Mesendoderm (in vitro differentiated cells): ENCODE measurements around the gene TEX10.

ENCODE experiments used
- DNase-seq: peaks from one replicate; pipeline ENCODE4 v3.0.0; 2013
- H2AK5ac ChIP-seq: 2 replicates; pipeline ENCODE4 v1.6.1; 2013; ENCODE audit warnings: low read length, inconsistent platforms
- H2BK120ac ChIP-seq: 2 replicates; pipeline ENCODE4 v1.6.1; 2013; ENCODE audit warnings: low read depth, mild to moderate bottlenecking, low read length, moderate library complexity, mixed read lengths
- H2BK15ac ChIP-seq: replicated peaks from 2 replicates; pipeline ENCODE4 v1.6.1; 2013; ENCODE audit warnings: low read depth, mild to moderate bottlenecking, moderate library complexity
- H2BK5ac ChIP-seq: 2 replicates; pipeline ENCODE4 v1.6.1; 2013; ENCODE audit warnings: low read length, inconsistent platforms
- H3K18ac ChIP-seq: 2 replicates; pipeline ENCODE4 v1.6.1; 2013; ENCODE audit warnings: mild to moderate bottlenecking, low read length, mixed read lengths
- H3K23ac ChIP-seq: one replicate; pipeline ENCODE4 v1.6.1; 2013; ENCODE audit warnings: low read length
- H3K27ac ChIP-seq: 2 replicates; pipeline ENCODE4 v1.5.1; 2013; ENCODE audit warnings: low read depth, mild to moderate bottlenecking, inconsistent platforms, low read length, moderate library complexity
- H3K27me3 ChIP-seq: 2 replicates; pipeline ENCODE4 v1.6.1; 2013; ENCODE audit warnings: low read length, control low read depth, mild to moderate bottlenecking, inconsistent platforms; ENCODE audit not compliant: insufficient read depth, poor library complexity
- H3K36me3 ChIP-seq: 2 replicates; pipeline ENCODE4 v1.6.1; 2013; ENCODE audit warnings: low read length, inconsistent platforms; ENCODE audit not compliant: control insufficient read depth, insufficient read depth
- H3K4ac ChIP-seq: one replicate; pipeline ENCODE4 v1.6.1; 2013; ENCODE audit warnings: low read depth, mild to moderate bottlenecking, low read length, moderate library complexity
- H3K4me1 ChIP-seq: 2 replicates; pipeline ENCODE4 v1.6.1; 2013; ENCODE audit warnings: low read depth, low read length, inconsistent platforms; ENCODE audit not compliant: control insufficient read depth
- H3K4me2 ChIP-seq: 2 replicates; pipeline ENCODE4 v1.6.1; 2013; ENCODE audit warnings: low read length
- H3K4me3 ChIP-seq: 2 replicates; pipeline ENCODE4 v1.5.1; 2013; ENCODE audit warnings: mild to moderate bottlenecking, low read length
- H3K56ac ChIP-seq: one replicate; pipeline ENCODE4 v1.6.1; 2013; ENCODE audit warnings: low read length
- H3K79me1 ChIP-seq: 2 replicates; pipeline ENCODE4 v1.6.1; 2013; ENCODE audit warnings: low read length, inconsistent platforms
- H3K79me2 ChIP-seq: 2 replicates; pipeline ENCODE4 v1.6.1; 2013; ENCODE audit warnings: mild to moderate bottlenecking, low read length; ENCODE audit not compliant: control insufficient read depth, insufficient read depth
- H3K9ac ChIP-seq: 2 replicates; pipeline ENCODE4 v1.6.1; 2013; ENCODE audit warnings: low read length, inconsistent platforms
- H4K5ac ChIP-seq: one replicate; pipeline ENCODE4 v1.6.1; 2013; ENCODE audit warnings: low read length
- H4K8ac ChIP-seq: one replicate; pipeline ENCODE4 v1.6.1; 2013; ENCODE audit warnings: low read depth, mild to moderate bottlenecking, control low read depth, low read length, moderate library complexity
- WGBS: extraction: QIAGEN DNeasy Blood & Tissue Kit; methylation state at CpG from one replicate; pipeline ENCODE4 v1.1.7; 2013; ENCODE audit warnings: low lambda C conversion rate, missing lambda C conversion rate; ENCODE audit not compliant: insufficient coverage; ENCODE audit errors: extremely low coverage; 5-methylcytosine and 5-hydroxymethylcytosine counted together

TEX10 gene

GRCh38 chr9:100290714-100291113, 62.0 kb downstream of the TEX10 start:
- no peak for DNase-seq
- Histone ChIP-seq H3K9ac (no peak overlapping the region), H3K23ac (no peak overlapping the region), H3K4ac (no peak overlapping the region), H3K36me3 (peaks cover 3% of the 10 kb centered on the region), H2BK5ac (no peak overlapping the region), H4K8ac (no peak overlapping the region), H3K4me2 (no peak overlapping the region), H2BK15ac (no peak overlapping the region), H3K18ac (no peak overlapping the region), H3K4me1 (no peaks in the 10 kb centered on the region), H4K5ac (no peak overlapping the region), H3K79me1 (no peaks in the 10 kb centered on the region), H3K79me2 (no peaks in the 10 kb centered on the region), H3K27me3 (no peaks in the 10 kb centered on the region), H2AK5ac (no peak overlapping the region), H3K4me3 (no peak overlapping the region), H2BK120ac (no peak overlapping the region), H3K56ac (no peak overlapping the region), H3K27ac (no peak overlapping the region)
- no CpG with 5 or more reads among the region's 4 CpGs for WGBS

- Histone ChIP-seq H3K9ac (no peak overlapping the region), H2BK15ac (no peak overlapping the region), H3K79me2 (no peaks in the 10 kb centered on the region), H2BK120ac (no peak overlapping the region), H3K23ac (no peak overlapping the region), H3K4me1 (no peaks in the 10 kb centered on the region), H3K18ac (no peak overlapping the region), H3K27ac (no peak overlapping the region), H3K36me3 (no peaks in the 10 kb centered on the region), H3K27me3 (no peaks in the 10 kb centered on the region), H2AK5ac (no peak overlapping the region), H3K79me1 (no peaks in the 10 kb centered on the region), H3K4me2 (no peak overlapping the region), H2BK5ac (no peak overlapping the region), H4K8ac (no peak overlapping the region), H4K5ac (no peak overlapping the region), H3K56ac (no peak overlapping the region), H3K4me3 (no peak overlapping the region), H3K4ac (no peak overlapping the region)
- no peak for DNase-seq
- no CpG with 5 or more reads among the region's 5 CpGs for WGBS
Observed at GRCh38 chr9:100287186-100287585, 65.6 kb downstream of the TEX10 start.

- no peak overlapping the region for H3K4me3 ChIP-seq
- H3K79me2 ChIP-seq: no peaks in the 10 kb centered on the region
- H4K5ac ChIP-seq: no peak overlapping the region
- H3K9ac ChIP-seq: no peak overlapping the region
- H3K36me3 ChIP-seq: no peaks in the 10 kb centered on the region
- no peak overlapping the region for H3K18ac ChIP-seq
- H3K4me1 ChIP-seq: no peaks in the 10 kb centered on the region
- H3K27ac ChIP-seq: no peak overlapping the region
- no peak for DNase-seq
- WGBS: no CpG with 5 or more reads among the region's 6 CpGs
- H3K27me3 ChIP-seq: no peaks in the 10 kb centered on the region
- no peak overlapping the region for H2BK15ac ChIP-seq
- no peaks in the 10 kb centered on the region for H3K79me1 ChIP-seq
- no peak overlapping the region for H2AK5ac ChIP-seq
- no peak overlapping the region for H3K23ac ChIP-seq
- no peak overlapping the region for H3K4ac ChIP-seq
- no peak overlapping the region for H4K8ac ChIP-seq
- H3K4me2 ChIP-seq: no peak overlapping the region
- H2BK120ac ChIP-seq: no peak overlapping the region
- H3K56ac ChIP-seq: no peak overlapping the region
- H2BK5ac ChIP-seq: no peak overlapping the region
Observed at GRCh38 chr9:100286257-100286656, 66.5 kb downstream of the TEX10 start.

- no peaks in the 10 kb centered on the region for H3K36me3 ChIP-seq
- H3K27ac ChIP-seq: no peak overlapping the region
- H3K27me3 ChIP-seq: no peaks in the 10 kb centered on the region
- no peak overlapping the region for H3K18ac ChIP-seq
- no peak overlapping the region for H4K8ac ChIP-seq
- no peak overlapping the region for H3K4me3 ChIP-seq
- no peak overlapping the region for H3K9ac ChIP-seq
- H3K23ac ChIP-seq: no peak overlapping the region
- no peak overlapping the region for H3K4ac ChIP-seq
- H4K5ac ChIP-seq: no peak overlapping the region
- no peak overlapping the region for H3K56ac ChIP-seq
- H3K4me1 ChIP-seq: no peaks in the 10 kb centered on the region
- H3K79me1 ChIP-seq: no peaks in the 10 kb centered on the region
- WGBS: no CpG with 5 or more reads among the region's 7 CpGs
- no peak for DNase-seq
- H2BK5ac ChIP-seq: no peak overlapping the region
- no peak overlapping the region for H2BK15ac ChIP-seq
- no peaks in the 10 kb centered on the region for H3K79me2 ChIP-seq
- H2BK120ac ChIP-seq: no peak overlapping the region
- H2AK5ac ChIP-seq: no peak overlapping the region
- H3K4me2 ChIP-seq: no peak overlapping the region
Observed at GRCh38 chr9:100285601-100286000, 67.1 kb downstream of the TEX10 start.

GRCh38 chr9:100285080-100285479, 67.7 kb downstream of the TEX10 start:
- Histone ChIP-seq H3K9ac (no peak overlapping the region), H3K56ac (no peak overlapping the region), H3K79me1 (no peaks in the 10 kb centered on the region), H3K18ac (no peak overlapping the region), H3K36me3 (no peaks in the 10 kb centered on the region), H2BK5ac (no peak overlapping the region), H3K4me1 (no peaks in the 10 kb centered on the region), H2BK15ac (no peak overlapping the region), H3K23ac (no peak overlapping the region), H3K4me2 (no peak overlapping the region), H3K4me3 (no peak overlapping the region), H2BK120ac (no peak overlapping the region), H3K27me3 (no peaks in the 10 kb centered on the region), H4K8ac (no peak overlapping the region), H4K5ac (no peak overlapping the region), H3K27ac (no peak overlapping the region), H3K79me2 (no peaks in the 10 kb centered on the region), H2AK5ac (no peak overlapping the region), H3K4ac (no peak overlapping the region)
- DNase-seq: no peak

GRCh38 chr9:100284247-100284646, 68.5 kb downstream of the TEX10 start:
- DNase-seq: no peak
- Histone ChIP-seq H4K8ac (no peak overlapping the region), H3K9ac (no peak overlapping the region), H2BK15ac (no peak overlapping the region), H2BK120ac (no peak overlapping the region), H3K18ac (no peak overlapping the region), H3K23ac (no peak overlapping the region), H2AK5ac (no peak overlapping the region), H3K4me3 (no peak overlapping the region), H3K36me3 (no peaks in the 10 kb centered on the region), H2BK5ac (no peak overlapping the region), H3K4me2 (no peak overlapping the region), H3K56ac (no peak overlapping the region), H3K27me3 (no peaks in the 10 kb centered on the region), H3K79me2 (no peaks in the 10 kb centered on the region), H3K79me1 (no peaks in the 10 kb centered on the region), H3K27ac (no peak overlapping the region), H4K5ac (no peak overlapping the region), H3K4me1 (no peaks in the 10 kb centered on the region), H3K4ac (no peak overlapping the region)
- no CpG with 5 or more reads among the region's 7 CpGs for WGBS
